HL-60 (cell line): ENCODE measurements around the gene CACNA2D3.

Experiments used
- DNase-seq, 2 experiments: peaks; one replicate each; pipeline ENCODE4 v3.0.0-alpha.2; 2010 to 2020; ENCODE audit warnings: low read depth in 1 of 2, low spot score in 1 of 2
- H3K27ac ChIP-seq: fragments of 250-450 bp; sonication (Bioruptor Pico); replicated peaks from 2 replicates; pipeline ENCODE4 v1.5.1; 2020; ENCODE audit warnings: mild to moderate bottlenecking, moderate library complexity
- H3K27me3 ChIP-seq: fragments of 250-450 bp; sonication (Bioruptor Pico); 2 replicates; pipeline ENCODE4 v1.5.1; 2021; ENCODE audit warnings: mild to moderate bottlenecking, moderate library complexity; ENCODE audit not compliant: insufficient read depth, poor library complexity, severe bottlenecking
- H3K4me3 ChIP-seq: replicated peaks from 2 replicates; pipeline ENCODE4 v1.5.1; 2011; ENCODE audit warnings: mild to moderate bottlenecking, control low read depth, low read length; ENCODE audit not compliant: insufficient read depth
- CTCF ChIP-seq: IDR thresholded peaks from one replicate; pipeline ENCODE4 v1.5.1; 2011; ENCODE audit warnings: low read length, control low read depth, inconsistent platforms; ENCODE audit not compliant: insufficient read depth
- GABPA ChIP-seq: IDR thresholded peaks from 2 replicates; pipeline ENCODE4 v1.6.1; 2012; ENCODE audit warnings: low read depth
- POLR2AphosphoS5 ChIP-seq: IDR thresholded peaks from 2 replicates; pipeline ENCODE4 v1.6.1; 2012; ENCODE audit warnings: low read depth
- REST ChIP-seq: IDR thresholded peaks from 2 replicates; pipeline ENCODE4 v1.6.1; 2012; ENCODE audit warnings: low read depth; ENCODE audit not compliant: insufficient replicate concordance
- SPI1 ChIP-seq: IDR thresholded peaks from 2 replicates; pipeline ENCODE4 v1.6.1; 2012; ENCODE audit warnings: low read depth, mild to moderate bottlenecking, borderline replicate concordance

Gene CACNA2D3

GRCh38 chr3:54132685-54133084 lies 10.3 kb downstream of the CACNA2D3 start:
- no peak for DNase-seq
- Histone ChIP-seq H3K27me3 (no peaks in the 10 kb centered on the region), H3K27ac (no peak overlapping the region), H3K4me3 (no peak overlapping the region)
- no peak for TF ChIP-seq POLR2AphosphoS5
- no peak for TF ChIP-seq GABPA
- TF ChIP-seq REST = no peak
- TF ChIP-seq CTCF = no peak
- no peak for TF ChIP-seq SPI1

DNA sequence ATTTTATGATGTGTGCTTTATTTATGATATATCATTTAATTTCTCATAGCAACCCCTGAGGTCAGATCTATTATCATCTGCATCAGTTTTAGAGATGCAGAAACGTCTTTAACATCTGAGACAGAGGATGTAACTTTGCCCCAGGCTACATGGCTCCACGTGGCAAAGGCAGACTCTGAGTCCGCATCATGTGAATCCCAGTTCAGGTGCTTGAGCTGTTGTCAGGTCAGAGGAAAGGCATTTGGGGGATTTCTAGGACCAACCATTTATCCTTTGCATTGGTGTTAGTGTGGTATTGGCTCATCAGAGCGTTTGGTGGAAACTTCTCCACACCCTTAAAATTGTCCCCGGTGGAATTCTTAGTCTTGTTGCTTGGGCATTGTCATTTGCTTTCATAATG lies 10.8 kb downstream of the CACNA2D3 start:
- DNase-seq = no peak
- H3K27ac ChIP-seq = no peak overlapping the region
- no peak overlapping the region for H3K4me3 ChIP-seq
- no peaks in the 10 kb centered on the region for H3K27me3 ChIP-seq
- TF ChIP-seq CTCF (no peak), SPI1 (no peak), POLR2AphosphoS5 (no peak), REST (no peak), GABPA (no peak)

- no peak for DNase-seq
- no peak overlapping the region for H3K27ac ChIP-seq
- TF ChIP-seq REST (no peak), CTCF (no peak), GABPA (no peak), SPI1 (no peak), POLR2AphosphoS5 (no peak)
- no peak overlapping the region for H3K4me3 ChIP-seq
- no peaks in the 10 kb centered on the region for H3K27me3 ChIP-seq
Observed at GRCh38 chr3:54134155-54134554, 11.8 kb downstream of the CACNA2D3 start.
